ENCODE results near the gene AXL. TPM values are rescaled to one million over a fixed set of nuclear protein-coding genes. Genes with fewer than 3 reads are reported as not detected.

Gene AXL
- total RNA-seq, 1 donor from 2014 or later: 6.4 TPM

- Mint-ChIP-seq H3K27ac (ENCODE audit: unreplicated experiment) (no peak overlapping the region), H3K9me3 (no peaks in the 10 kb centered on the region), H3K4me3 (no peak overlapping the region), H3K36me3 (ENCODE audit: low read depth) (peaks cover 3% of the 10 kb centered on the region), H3K27me3 (ENCODE audit: low read depth) (peaks cover 59% of the 10 kb centered on the region), H3K4me1 (no peaks in the 10 kb centered on the region)
- DNase-seq (ENCODE audit: low read depth, low spot score): no peak
- no peak for TF ChIP-seq CTCF (conservative IDR thresholded peaks at IDR 0.05)
Measured at GRCh38 chr19:41186971-41187883, 31.8 kb upstream of the AXL start.

GRCh38 chr19:41187884-41188279, 31.1 kb upstream of the AXL start:
- Mint-ChIP-seq H3K27me3 (ENCODE audit: low read depth) (peaks cover 66% of the 10 kb centered on the region), H3K27ac (ENCODE audit: unreplicated experiment) (no peak overlapping the region), H3K4me3 (no peak overlapping the region), H3K9me3 (no peaks in the 10 kb centered on the region), H3K36me3 (ENCODE audit: low read depth) (peaks cover 3% of the 10 kb centered on the region), H3K4me1 (peaks cover 5% of the 10 kb centered on the region)
- DNase-seq (ENCODE audit: low read depth, low spot score): no peak
- TF ChIP-seq CTCF (conservative IDR thresholded peaks at IDR 0.05): no peak

DNA sequence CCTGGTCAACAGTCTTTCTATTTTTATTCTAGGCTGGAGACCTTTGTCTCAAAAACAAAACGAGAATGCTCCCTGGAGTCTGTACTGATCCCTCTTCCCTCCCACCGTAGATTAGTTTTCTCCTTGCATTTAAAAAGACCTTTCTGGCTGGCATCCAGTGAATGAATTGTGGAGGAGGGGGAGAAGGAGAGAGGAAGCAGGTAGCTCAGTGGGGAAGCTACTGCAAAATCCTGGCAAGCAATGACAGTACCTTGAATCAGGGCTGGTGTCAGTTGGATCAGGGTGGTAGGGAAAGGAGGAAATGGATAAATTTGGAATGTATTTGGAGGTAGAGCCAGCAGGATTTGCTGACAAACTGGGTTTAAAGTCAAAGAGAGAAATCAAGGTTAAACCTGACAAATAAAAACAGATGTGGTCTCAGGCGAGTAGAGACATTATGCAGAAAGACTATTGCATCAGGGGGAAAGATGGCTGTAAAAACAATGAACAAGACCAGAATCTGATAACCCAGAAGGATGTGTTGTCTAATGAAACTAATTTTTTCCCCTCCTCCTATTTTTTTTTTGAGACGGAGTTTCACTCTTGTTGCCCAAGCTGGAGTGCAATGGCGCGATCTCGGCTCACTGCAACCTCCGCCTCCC, 29.5 kb upstream of the AXL start:
- no peak for DNase-seq (ENCODE audit: low read depth, low spot score)
- Mint-ChIP-seq H3K4me1 (peaks cover 13% of the 10 kb centered on the region), H3K27ac (ENCODE audit: unreplicated experiment) (no peak overlapping the region), H3K36me3 (ENCODE audit: low read depth) (no peaks in the 10 kb centered on the region), H3K4me3 (no peak overlapping the region), H3K9me3 (no peaks in the 10 kb centered on the region), H3K27me3 (ENCODE audit: low read depth) (peaks cover 74% of the 10 kb centered on the region)
- no peak for TF ChIP-seq CTCF (conservative IDR thresholded peaks at IDR 0.05)

DNA sequence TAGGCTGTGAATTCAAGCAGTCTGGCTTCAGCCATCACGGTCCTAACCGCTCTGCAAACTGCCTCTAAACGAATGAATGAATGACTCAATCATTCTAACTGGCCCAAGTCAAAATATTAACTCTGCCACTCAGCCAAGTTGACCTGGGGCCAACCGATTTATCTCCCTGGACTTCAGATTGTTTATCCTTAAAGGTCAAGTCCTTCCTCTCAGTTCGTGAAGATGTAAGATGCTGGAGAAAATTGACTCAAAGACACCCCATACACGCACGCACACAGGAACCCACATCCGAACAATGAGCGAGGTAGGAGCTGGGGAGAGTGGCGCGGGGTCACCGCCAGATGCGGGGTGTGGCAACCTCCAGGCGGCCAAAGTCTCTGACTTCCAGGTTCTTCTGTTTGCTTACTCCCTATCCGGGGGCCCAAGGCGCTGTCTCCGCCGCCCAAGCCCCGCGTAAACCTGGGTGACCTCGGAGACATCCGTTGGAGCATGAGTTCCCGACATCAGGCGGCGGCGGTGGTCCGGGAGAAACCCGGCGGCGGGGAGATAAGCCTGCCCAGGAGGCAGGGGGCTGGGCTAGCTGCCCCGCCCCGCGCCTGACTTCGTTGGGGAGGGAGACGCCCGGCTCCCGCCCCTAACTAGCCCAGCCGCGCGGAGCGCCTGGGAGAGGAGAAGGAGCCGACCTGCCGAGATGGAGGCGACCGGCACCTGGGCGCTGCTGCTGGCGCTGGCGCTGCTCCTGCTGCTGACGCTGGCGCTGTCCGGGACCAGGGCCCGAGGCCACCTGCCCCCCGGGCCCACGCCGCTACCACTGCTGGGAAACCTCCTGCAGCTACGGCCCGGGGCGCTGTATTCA, 26.2 kb upstream of the AXL start, which contains the start of gene CYP2S1:
Gene CYP2S1 (plus strand): TSS at position 646 of the 856 bp plus-strand sequence. CDS start 46 bp downstream, at position 692.
- DNase-seq (ENCODE audit: low read depth, low spot score): no peak
- TF ChIP-seq CTCF (conservative IDR thresholded peaks at IDR 0.05): no peak
- no peak within 1 kb of the TSS for H3K27ac Mint-ChIP-seq (ENCODE audit: unreplicated experiment)
- H3K36me3 Mint-ChIP-seq (ENCODE audit: low read depth): no peaks in the 10 kb centered on the region
- H3K27me3 Mint-ChIP-seq (ENCODE audit: low read depth): peaks cover 81% of the 10 kb centered on the region
- H3K9me3 Mint-ChIP-seq: no peaks in the 10 kb centered on the region
- no peak within 1 kb of the TSS for H3K4me3 Mint-ChIP-seq
- peaks cover 13% of the 10 kb centered on the region for H3K4me1 Mint-ChIP-seq

DNA sequence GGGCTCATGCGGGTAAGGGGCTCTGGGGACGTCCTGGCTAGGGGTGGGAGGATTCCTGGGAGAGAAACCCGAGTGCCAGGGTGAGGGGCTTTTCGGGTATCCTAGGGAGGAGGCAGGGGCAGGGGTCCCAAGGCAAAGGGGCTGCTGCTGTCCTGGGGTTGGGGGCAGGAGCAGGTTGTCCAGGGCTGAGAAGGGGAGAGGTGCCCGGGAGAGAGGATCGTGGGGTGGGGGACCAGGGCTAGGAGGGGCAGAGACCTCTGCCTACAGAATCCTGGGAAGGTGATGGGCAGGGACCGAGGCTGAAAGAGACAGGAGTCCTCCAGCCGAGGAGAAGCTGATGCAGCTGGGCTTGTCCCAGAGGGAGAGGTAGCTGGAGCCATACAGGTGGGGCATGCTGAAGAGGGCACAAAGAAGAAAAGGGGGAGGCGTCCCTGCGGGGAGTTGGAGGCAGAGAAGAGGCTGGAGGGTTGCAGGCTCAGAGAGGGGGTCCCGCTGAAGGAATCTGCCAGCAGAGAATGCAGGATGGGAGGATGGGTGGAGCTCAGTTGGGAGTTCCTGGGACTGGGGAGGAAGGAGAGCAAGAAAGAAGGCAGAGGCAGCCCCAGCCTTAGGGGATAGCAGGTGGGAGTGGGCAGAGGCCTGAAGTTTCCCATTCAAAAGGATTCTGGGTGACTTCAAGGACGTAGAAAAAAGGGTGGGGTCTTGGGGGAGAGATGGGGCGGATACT, 25.4 kb upstream of the AXL start:
- peaks cover 77% of the 10 kb centered on the region for H3K27me3 Mint-ChIP-seq (ENCODE audit: low read depth)
- no peak for TF ChIP-seq CTCF (conservative IDR thresholded peaks at IDR 0.05)
- no peaks in the 10 kb centered on the region for H3K36me3 Mint-ChIP-seq (ENCODE audit: low read depth)
- no peaks in the 10 kb centered on the region for H3K9me3 Mint-ChIP-seq
- no peak overlapping the region for H3K27ac Mint-ChIP-seq (ENCODE audit: unreplicated experiment)
- no peak for DNase-seq (ENCODE audit: low read depth, low spot score)
- peaks cover 13% of the 10 kb centered on the region for H3K4me1 Mint-ChIP-seq
- H3K4me3 Mint-ChIP-seq: no peak overlapping the region

Measured in neural crest cell (in vitro differentiated cells).